Activated naive CD4-positive, alpha-beta T cell treated with anti-CD3 and anti-CD28 coated beads, Interleukin-2, amount 50 U/mL, for 16 hours (primary cell): ENCODE results near the gene AKR1A1.
"Not testable (repeated sequence)": the region's sequence is repeated elsewhere in the genome, so short reads cannot be mapped to it uniquely, and the experiment has no call there.

Source experiments
- DNase-seq: peaks from one replicate; pipeline ENCODE4 v3.0.0-alpha.2; 2020

The AKR1A1 gene

GRCh38 chr1:45570631-45571030, 20.0 kb downstream of the AKR1A1 start:
- DNase-seq = no peak

GRCh38 chr1:45573231-45573804, 22.7 kb downstream of the AKR1A1 start:
- DNase-seq = no peak

- no peak for DNase-seq
Measured at GRCh38 chr1:45574105-45574626, 23.5 kb downstream of the AKR1A1 start.

- peak; percentile 96 for DNase-seq
Measured at GRCh38 chr1:45583264-45583665, 32.6 kb downstream of the AKR1A1 start.

- DNase-seq = peak; percentile 90
Measured at GRCh38 chr1:45583666-45584350, 33.2 kb downstream of the AKR1A1 start, which contains the start of gene NASP. TSS of gene NASP (plus strand) at chr1:45584041. CDS start at chr1:45584147, 106 bp downstream.

- DNase-seq = peak; percentile 86
Measured at GRCh38 chr1:45584351-45585109, 33.9 kb downstream of the AKR1A1 start.

- no peak for DNase-seq
Measured at GRCh38 chr1:45585110-45585426, 34.4 kb downstream of the AKR1A1 start.

GRCh38 chr1:45585496-45586075, 35.0 kb downstream of the AKR1A1 start:
- DNase-seq = no peak

- DNase-seq = no peak
Measured at GRCh38 chr1:45586769-45587168, 36.1 kb downstream of the AKR1A1 start.

GRCh38 chr1:45589861-45590260, 39.2 kb downstream of the AKR1A1 start:
- DNase-seq = no peak

- no peak for DNase-seq
Measured at GRCh38 chr1:45594412-45594811, 43.8 kb downstream of the AKR1A1 start.

- DNase-seq = not testable (repeated sequence)
Measured at GRCh38 chr1:45596765-45597164, 46.1 kb downstream of the AKR1A1 start.

GRCh38 chr1:45604239-45604638, 53.6 kb downstream of the AKR1A1 start:
- DNase-seq = no peak

- no peak for DNase-seq
Measured at GRCh38 chr1:45607404-45608074, 56.9 kb downstream of the AKR1A1 start.

- DNase-seq = no peak
Measured at GRCh38 chr1:45608175-45609156, 57.8 kb downstream of the AKR1A1 start.

- DNase-seq = no peak
Measured at GRCh38 chr1:45610589-45611226, 60.1 kb downstream of the AKR1A1 start.

- DNase-seq = no peak
Measured at GRCh38 chr1:45612941-45613579, 62.4 kb downstream of the AKR1A1 start.

- no peak for DNase-seq
Measured at GRCh38 chr1:45615885-45616284, 65.3 kb downstream of the AKR1A1 start.

- no peak for DNase-seq
Measured at GRCh38 chr1:45617618-45618017, 67.0 kb downstream of the AKR1A1 start.

GRCh38 chr1:45619149-45619921, 68.7 kb downstream of the AKR1A1 start:
- no peak for DNase-seq
